Endothelial cell of hepatic sinusoid (primary cell): ENCODE measurements around the gene BAHCC1.

Experiments
- in situ Hi-C: cut with HindIII; loops from 2 replicates; pipeline ENCODE4 v1.10.0; 2017; ENCODE audit warnings: low sequenced_read_pairs

BAHCC1 gene

DNA sequence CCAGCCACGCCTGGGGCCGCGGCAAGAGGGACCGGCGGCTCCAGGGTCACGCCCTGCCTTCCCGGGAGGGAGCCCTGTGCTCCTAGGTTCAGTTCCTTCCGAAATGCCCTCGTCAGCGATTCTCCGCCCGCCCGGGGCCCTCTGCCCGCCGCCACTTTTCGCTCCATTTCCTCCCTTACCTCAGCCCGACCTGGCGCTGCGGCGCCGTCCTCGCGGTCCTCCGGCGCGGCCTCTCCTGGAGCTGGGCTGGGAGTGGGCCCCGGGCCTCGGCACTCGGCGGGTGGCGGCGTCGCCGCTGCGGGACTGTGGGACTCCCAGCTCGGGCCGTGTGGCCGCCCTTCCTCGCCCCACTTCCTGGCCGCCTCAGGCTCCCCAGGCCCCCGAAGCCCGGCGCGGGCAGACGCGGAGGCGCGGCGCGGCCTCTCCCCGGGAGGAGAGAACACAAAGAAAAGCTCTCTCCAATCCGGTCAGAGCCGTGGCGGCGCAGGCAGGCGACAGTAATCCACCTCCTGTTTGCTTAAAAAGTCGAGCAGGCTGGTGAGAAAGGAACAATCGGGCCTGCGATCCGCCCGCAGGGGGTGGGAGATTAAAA, 1.6 kb downstream of the BAHCC1 start:
- in situ Hi-C loops, result loop anchor here (5.0 kb wide), 1 partner anchor 115 kb away; no protein-coding TSS in a partner anchor

DNA sequence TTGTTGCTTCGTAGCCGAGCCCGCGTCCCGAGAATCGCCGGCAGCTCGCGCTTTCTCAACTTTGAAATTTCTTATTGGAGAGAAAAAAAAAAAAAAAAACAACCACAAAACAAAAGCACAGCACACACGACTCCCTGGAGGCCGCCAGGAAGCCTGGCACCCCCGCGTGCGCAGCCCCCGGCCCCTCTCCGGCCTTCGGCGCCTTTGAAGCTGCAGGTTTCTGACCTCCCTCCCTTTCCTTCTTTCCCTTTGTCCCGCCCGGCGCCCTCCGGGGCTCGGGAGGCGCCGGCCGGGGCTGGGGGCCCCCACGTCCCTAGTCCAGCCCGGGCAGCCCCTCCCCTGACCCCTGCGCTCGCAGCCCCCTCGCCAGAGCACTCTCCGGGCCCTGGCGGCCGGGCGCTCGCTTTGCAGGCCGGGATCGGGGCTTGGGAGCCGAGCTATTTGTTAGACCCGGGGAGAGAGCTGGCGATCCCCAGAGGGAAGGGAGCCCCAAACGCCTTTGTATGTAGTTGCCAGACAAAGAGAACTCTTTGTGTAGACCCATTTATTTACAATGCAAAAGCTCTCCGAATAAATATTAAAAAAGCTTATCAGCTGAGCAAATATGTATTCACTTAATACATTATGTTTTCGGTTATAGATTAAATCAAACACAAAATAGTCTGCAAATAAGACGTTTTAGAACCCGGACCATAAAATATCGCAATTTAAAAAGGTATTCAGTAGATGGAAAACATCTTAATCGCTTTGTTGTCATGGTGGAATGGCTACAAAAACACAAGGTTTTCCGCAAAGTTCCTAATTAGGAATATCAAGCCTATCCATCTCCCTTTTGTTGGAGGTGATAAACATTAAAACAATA, 2.3 kb downstream of the BAHCC1 start:
- in situ Hi-C loops, result loop anchor here (5.0 kb wide), 1 partner anchor 115 kb away; no protein-coding TSS in a partner anchor

DNA sequence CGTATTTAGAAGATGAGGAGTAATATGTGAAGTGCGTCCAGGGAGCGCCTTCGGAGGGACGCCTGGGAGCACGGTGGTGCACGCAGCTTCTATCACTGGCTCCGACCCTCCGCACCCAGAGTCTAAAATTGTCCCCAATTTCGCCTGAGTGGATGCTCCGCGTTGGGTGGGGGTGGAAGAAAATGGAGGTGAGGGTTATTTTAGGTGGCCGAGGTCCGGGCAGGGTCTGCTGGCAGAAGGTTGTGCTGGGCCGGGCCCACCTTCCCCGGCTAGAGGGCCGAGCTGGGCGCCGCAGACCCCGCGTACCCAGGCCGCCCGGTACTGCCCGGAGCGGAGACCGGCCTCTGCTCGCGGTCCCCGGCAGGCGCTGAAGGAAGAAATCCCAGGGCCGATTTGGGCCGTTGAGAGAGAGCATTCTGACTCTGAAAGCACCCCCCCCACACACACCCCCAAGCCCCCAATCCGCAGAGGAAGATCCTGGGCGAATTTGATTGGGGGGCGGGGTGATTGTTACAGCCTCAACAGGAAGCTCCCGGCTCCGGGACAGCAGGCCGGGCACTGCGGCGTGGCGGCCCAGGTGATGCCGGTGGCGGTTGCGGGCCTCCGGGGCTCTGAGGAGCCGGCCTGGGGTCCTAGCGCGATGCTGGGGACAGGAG, 3.0 kb downstream of the BAHCC1 start:
- in situ Hi-C loops, result loop anchor here (5.0 kb wide), 1 partner anchor 116 kb away; no protein-coding TSS in a partner anchor

GRCh38 chr17:81398832-81399411, 3.7 kb downstream of the BAHCC1 start:
- in situ Hi-C loops, result loop anchor here (5.0 kb wide), 1 partner anchor 117 kb away; no protein-coding TSS in a partner anchor

GRCh38 chr17:81399481-81400153, 4.4 kb downstream of the BAHCC1 start:
- in situ Hi-C loops, result loop anchor here (5.0 kb wide), 3 partner anchors 113 to 168 kb away; partner anchors contain the start of gene ACTG1

DNA sequence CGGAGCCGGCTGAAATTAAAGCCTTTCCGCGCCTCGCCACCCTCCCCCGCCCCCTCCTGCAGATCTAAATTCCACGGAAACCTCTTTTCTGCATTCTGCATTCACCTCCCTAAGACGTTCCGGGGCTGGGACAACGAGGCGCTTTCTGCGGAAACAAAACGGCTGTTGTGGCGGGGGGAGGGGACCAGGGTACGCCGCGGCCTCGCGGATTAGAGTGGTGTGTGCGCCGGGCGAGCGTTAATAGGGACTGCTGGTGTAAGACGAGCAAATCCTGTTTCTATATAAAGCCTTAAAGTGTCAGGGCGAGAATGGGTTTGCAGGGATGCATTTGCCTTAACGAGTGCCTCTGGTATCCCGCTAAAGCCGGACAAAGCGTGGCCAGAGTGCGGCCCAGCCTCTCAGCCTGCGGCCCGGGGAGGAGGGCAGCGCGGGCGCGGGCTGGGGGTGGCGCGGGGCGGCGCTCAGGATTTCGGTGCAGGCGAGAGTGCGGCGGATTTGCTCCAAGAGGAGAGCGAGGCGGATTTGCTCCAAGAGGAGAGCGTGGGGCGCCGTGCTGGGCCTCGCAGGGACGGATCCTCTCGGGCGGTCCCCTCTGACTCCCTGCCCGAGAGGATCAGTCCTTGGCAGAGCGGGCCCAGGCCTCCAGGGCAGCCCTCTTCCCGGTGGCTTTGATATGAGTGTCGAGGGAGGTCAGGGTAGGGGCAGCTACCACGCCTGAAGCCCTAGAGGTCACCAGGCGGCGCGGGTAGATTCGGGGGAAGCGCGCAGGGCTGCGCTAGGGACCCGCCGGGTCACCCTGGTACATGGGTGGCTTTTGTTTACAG, 5.1 kb downstream of the BAHCC1 start:
- in situ Hi-C loops, result loop anchor here (5.0 kb wide), 2 partner anchors 112 to 167 kb away; partner anchors contain the start of gene ACTG1

- in situ Hi-C loops, result loop anchor here (5.0 kb wide), 2 partner anchors 111 to 166 kb away; partner anchors contain the start of gene ACTG1
Observed at GRCh38 chr17:81400996-81401722, 5.9 kb downstream of the BAHCC1 start.

GRCh38 chr17:81401723-81402529, 6.7 kb downstream of the BAHCC1 start:
- in situ Hi-C loops, result loop anchor here (5.0 kb wide), 2 partner anchors 110 to 165 kb away; partner anchors contain the start of gene ACTG1

GRCh38 chr17:81402530-81402941, 7.3 kb downstream of the BAHCC1 start:
- in situ Hi-C loops, result loop anchor here (5.0 kb wide), 2 partner anchors 110 to 165 kb away; partner anchors contain the start of gene ACTG1

DNA sequence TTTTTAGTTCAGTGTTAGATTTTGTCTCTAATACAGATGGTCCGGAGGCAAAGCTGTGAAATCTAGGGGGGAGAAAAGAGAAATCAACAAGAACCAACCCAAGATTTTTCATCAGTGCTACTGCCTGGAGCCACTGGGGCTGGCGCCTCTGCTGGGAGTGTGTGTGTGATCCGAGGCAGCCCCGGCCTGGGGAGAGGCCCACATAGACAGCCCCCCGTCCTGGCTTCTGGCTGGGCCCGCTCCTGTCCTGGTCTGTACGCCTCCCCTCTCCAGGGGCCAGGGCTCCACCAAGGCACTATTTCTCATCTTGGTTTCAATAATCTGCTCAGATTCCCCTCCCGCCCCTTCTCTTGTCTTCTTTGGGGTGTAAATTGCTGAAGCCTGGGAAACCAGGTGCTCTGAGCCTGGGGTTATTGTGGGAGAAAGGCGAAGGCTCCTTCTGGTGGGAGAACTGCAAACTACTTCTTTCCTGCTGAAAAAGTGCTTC, 7.8 kb downstream of the BAHCC1 start:
- in situ Hi-C loops, result loop anchor here (5.0 kb wide), 2 partner anchors 109 to 164 kb away; partner anchors contain the start of gene ACTG1

- in situ Hi-C loops, result loop anchor here (5.0 kb wide), 2 partner anchors 108 to 163 kb away; partner anchors contain the start of gene ACTG1
Observed at GRCh38 chr17:81403671-81404534, 8.6 kb downstream of the BAHCC1 start.

DNA sequence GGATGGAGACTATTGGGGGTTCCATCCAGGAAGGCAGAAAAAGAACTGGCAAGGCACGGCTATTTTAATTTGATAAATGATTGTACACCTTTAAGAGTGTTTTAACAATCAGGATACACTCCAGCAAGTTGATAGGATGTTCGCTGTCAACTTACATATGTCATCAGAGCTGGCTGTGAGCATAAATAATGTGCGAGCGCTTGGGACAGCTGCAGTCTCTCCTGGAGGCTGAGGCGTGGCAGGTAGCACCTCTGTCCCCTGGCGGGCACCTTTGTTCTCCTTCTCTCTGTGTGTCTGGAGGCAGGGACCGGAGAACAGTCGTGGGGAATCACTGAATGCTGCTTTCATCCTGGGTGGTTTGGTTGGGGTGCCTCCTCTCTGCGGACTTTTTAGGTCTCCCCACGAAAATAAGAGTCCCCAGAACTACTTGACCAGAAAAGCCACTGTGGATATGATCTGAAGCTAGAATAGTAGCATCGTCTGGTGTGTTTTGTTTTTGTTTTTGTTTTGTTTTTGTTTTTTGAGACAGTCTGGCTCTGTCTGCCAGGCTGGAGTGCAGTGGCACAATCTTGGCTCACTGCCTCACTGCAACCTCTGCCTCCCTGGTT, 9.4 kb downstream of the BAHCC1 start:
- in situ Hi-C loops, result loop anchor here (5.0 kb wide), 2 partner anchors 108 to 163 kb away; partner anchors contain the start of gene ACTG1

DNA sequence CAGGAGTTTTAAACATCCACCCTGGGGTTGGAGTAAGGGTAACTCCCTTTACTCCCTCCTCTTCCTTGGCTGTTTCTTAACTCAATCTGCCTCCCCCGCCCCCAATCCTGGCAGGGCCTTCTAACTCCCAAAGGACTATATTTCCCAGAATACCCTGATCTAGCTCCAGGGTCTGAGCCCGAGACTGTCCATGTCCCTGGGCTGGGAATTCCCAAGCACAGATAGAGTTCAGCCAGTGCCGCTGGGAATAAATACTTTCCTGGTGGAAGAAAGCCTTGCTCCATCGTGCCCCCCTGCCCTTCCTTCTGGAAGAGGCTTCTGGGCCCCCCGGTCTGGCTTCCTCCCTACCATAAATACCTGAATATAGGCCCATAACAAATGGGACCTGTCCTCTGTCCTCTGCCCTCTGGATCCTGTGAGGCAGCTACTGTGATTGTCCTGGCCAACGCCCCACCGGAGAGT, 10.2 kb downstream of the BAHCC1 start:
- in situ Hi-C loops, result no loop called here

GRCh38 chr17:81406117-81406953, 11.1 kb downstream of the BAHCC1 start:
- in situ Hi-C loops, result no loop called here

DNA sequence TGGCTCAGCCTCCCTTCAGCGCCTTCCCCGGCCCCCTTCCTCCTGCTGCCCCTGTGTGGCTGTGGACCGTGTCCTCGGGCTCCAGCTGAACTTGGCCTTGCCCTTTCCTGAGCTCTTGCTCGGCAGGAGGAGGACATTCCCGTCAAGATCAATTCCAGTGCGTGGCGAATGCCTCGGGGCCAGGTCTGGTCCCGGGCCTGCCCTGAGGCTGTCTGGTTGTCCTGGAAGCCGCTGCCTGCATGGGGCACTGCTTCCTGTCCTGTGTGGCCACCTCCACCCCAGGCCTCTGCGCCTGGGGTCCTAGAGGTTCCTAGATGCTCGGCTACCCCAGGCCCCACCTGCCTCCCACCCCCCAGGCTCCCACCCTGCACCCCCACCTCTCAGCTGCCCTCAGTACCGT, 12.8 kb downstream of the BAHCC1 start:
- in situ Hi-C loops, result no loop called here
